Fibroblast of mammary gland (primary cell): ENCODE results near the gene TCF7.
"Not testable (repeated sequence)": the region's sequence is repeated elsewhere in the genome, so short reads cannot be mapped to it uniquely, and the experiment has no call there.

Source experiments
- DNase-seq: peaks from one replicate; pipeline ENCODE4 v3.0.0-alpha.2; 2010; ENCODE audit warnings: low read depth
- H3K4me3 ChIP-seq: 2 replicates; pipeline ENCODE4 v1.5.1; 2011; ENCODE audit warnings: low read depth, mild to moderate bottlenecking, low read length, moderate library complexity; ENCODE audit not compliant: control insufficient read depth
- CTCF ChIP-seq: conservative IDR thresholded peaks from 2 replicates; pipeline ENCODE4 v1.5.1; 2011; ENCODE audit warnings: low read depth, low read length, inconsistent platforms; ENCODE audit not compliant: control insufficient read depth, insufficient read depth

Gene TCF7

GRCh38 chr5:134149571-134150303, 35.3 kb downstream of the TCF7 start:
- no peak for DNase-seq
- no peak overlapping the region for H3K4me3 ChIP-seq
- no peak for TF ChIP-seq CTCF

GRCh38 chr5:134151723-134152122, 37.2 kb downstream of the TCF7 start:
- H3K4me3 ChIP-seq: no peak overlapping the region
- DNase-seq: peak; percentile 49
- no peak for TF ChIP-seq CTCF

- DNase-seq: peak; percentile 52
- H3K4me3 ChIP-seq: not testable (repeated sequence)
Measured at GRCh38 chr5:134152173-134152832, 37.8 kb downstream of the TCF7 start.

GRCh38 chr5:134153241-134153640, 38.8 kb downstream of the TCF7 start:
- DNase-seq: no peak
- no peak for TF ChIP-seq CTCF
- H3K4me3 ChIP-seq: no peak overlapping the region

GRCh38 chr5:134153657-134154056, 39.2 kb downstream of the TCF7 start:
- TF ChIP-seq CTCF: no peak
- DNase-seq: no peak
- no peak overlapping the region for H3K4me3 ChIP-seq

- no peak for DNase-seq
- TF ChIP-seq CTCF: no peak
- H3K4me3 ChIP-seq: no peak overlapping the region
Measured at GRCh38 chr5:134161513-134162395, 47.3 kb downstream of the TCF7 start.

GRCh38 chr5:134162592-134162991, 48.1 kb downstream of the TCF7 start:
- DNase-seq: no peak
- no peak for TF ChIP-seq CTCF
- no peak overlapping the region for H3K4me3 ChIP-seq
